Activated CD4-positive, CD25-positive, alpha-beta regulatory T cell treated with anti-CD3 and anti-CD28 coated beads, Interleukin-2, amount 50 U/mL, for 24 hours (primary cell): ENCODE results near the gene PROCR.
"Not testable (repeated sequence)": the region's sequence is repeated elsewhere in the genome, so short reads cannot be mapped to it uniquely, and the experiment has no call there.

Experiments
- ATAC-seq, 2 donors: fragments of 150-1000 bp; cut with Tn5 transposase; one replicate each; pipeline ENCODE4 v1.10.0; 2021; ENCODE audit warnings: mild to moderate bottlenecking in 1 of 2, moderate library complexity in 1 of 2

The PROCR gene

GRCh38 chr20:35171753-35172433, at the start of gene PROCR:
Gene PROCR, plus strand, starts transcription at chr20:35172072. Its CDS starts 83 bp downstream, at chr20:35172155.
- ATAC-seq: peak; percentile 33 to 41

DNA sequence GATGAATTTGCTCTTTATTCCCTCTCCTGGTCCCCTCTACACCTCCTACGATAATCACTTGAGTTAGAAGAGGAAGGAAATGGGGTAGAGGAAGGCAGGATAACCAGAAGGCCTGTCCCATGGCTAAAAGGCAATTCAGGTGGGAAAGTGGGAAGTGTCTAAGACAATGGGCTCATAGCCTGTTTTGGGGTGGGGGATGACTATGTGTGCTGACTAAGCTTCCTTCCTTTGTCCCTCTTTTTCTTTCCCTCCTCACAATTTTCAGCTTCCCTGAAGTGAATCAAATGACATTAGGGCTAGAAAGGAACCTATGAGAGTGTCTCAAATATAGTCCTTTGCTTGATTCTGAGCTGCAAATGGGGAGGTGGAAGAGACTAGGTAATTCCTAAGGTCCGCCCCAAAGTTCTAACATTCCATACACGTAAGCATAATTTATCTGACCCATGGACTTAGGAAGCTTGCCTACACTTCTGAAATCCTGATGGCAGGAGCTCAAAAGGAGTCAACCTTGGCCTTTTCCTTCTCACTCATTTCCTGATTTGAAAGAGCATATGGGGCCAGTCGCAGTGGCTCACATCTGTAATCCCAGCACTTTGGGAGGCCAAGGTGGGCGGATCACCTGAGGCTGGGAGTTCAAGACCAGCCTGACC, 49.0 kb upstream of the PROCR start:
- no peak for ATAC-seq

DNA sequence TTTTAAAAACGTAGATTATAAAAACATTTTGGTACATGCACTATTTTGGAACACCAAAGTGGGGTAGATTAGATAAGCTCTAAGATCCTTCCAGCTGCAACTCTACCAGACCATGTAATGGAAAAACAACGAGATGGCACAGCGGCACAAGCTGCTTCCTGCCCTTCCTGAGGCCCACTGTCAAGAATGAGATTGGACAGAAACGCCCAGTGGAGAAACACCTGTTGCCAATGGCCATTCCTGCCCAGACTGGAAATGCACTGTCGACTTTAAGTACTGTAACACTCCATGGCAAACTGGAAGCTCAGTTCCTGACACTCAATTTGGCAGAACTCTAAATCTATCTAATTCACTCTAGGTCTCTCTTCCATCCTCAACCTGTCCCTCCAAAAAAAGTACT, 46.1 kb upstream of the PROCR start:
- no peak for ATAC-seq

- ATAC-seq: peak in 1 of 2 donors; percentile 45
These were observed 42.2 kb upstream of the PROCR start for GRCh38 chr20:35129647-35130069.

GRCh38 chr20:35131934-35132333, 39.9 kb upstream of the PROCR start:
- no peak for ATAC-seq

DNA sequence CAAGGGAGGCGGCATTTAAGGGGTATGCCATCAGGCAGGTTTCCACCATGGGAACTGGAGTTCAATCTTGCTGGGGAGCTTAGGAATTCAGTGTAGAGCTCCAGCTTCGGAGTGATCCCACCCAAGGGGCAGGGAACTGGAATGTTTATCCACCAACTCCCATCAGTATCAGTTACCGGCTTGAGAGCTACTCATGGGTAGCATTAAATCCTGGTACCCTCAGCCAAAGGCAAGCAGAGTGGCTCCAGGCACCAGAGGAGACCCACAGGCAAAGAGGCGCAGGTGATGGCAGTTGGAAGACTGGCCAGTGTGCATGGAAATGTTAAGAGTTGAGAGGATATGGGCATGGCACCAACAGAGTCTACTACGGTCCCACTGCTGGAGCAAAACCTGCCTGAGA, 38.8 kb upstream of the PROCR start:
- no peak for ATAC-seq

DNA sequence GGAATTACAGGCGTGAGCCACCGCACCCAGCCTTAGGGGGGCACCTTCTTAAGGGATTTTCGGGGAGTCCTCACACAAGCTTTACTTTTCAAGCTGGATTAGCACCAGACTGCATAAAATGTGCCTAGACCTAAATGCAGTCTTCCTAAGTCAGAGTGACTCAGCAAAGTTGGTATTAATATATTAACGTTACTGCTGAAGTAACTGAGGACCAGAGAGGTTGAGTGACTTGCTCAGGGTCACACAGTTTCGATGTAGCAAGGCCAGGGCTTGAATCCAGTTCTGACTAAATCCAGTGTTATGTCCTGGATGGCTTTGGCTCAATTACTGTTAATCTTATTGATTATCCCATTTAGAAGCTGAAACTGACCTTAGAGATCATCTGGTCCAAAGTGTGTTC, 38.1 kb upstream of the PROCR start:
- ATAC-seq: no peak

- ATAC-seq: no peak
These were observed 37.4 kb upstream of the PROCR start for GRCh38 chr20:35134472-35134871.

DNA sequence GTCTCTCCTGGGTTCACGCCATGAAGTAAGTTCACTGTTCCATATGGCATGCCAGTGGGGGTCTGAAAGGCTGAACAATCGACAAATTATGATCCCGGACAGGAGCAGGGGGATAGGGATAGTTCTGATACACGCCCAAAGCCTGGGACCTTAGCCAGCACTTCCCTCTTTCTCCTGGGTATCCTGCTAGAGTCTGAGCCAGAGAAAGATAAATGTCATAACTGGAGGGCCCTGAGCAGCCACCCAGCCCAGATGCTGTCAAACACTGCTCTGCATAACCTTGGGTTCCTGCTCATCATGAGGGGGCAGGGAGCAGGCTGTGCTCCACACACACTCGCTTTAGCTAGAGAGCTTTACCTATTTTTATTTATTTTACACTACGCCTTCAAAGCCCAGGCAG, 37.0 kb upstream of the PROCR start:
- no peak for ATAC-seq

- no peak for ATAC-seq
These were observed 35.8 kb upstream of the PROCR start for GRCh38 chr20:35135867-35136586.

DNA sequence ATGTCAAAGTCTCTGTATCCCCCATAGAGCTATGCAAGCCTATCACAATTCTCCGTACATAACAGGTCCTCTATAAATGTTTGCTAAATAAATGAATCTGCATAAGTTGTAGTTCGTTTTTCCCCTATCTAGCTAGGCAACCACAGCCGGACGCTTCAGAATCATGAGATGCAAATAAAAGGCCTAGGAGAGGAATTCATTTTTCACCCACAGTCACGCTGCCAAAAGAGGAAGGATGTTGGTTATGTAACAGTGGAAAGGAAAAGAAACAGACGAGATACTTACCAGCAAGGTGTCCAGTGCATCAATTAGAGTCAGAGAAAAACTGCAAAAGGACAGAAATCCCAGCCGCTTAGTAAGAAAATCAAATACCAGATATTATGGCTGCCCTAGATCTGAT, 27.2 kb upstream of the PROCR start:
- ATAC-seq: no peak

- peak in 1 of 2 donors; percentile 24 for ATAC-seq
These were observed 26.7 kb upstream of the PROCR start for GRCh38 chr20:35145141-35145564.

GRCh38 chr20:35146299-35146919, 25.5 kb upstream of the PROCR start:
- peak; percentile 1 to 3 for ATAC-seq

DNA sequence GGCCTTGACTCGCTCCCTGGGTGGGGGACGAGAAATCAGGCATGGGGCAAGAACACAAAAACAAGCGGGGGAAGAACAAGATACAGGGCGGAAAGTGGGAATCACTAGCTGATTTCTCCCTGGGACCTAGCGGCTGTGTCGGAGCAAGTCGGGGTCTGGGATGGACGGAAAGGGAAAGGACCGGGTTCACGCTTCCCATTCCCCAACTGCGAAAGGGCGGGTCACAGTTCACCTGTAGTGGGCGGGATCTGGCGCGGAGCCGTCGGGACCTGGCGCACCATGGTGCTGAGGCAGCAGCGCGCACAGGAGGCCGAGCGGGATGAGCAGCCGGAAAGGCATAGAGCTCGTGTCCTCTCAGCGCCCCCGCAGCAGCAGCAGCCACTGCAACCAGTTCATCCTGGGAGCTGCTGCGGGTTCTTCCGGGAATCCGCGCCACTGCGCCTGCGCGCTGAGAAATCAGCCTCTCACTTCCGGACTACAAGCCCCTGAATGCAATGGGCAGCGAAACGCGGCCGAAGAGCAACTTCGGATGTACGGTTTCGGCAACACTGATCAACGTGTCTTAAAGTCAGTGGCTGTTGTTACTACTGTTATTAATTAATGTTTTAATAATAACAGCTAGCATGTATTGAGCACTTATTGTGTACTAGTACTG, 24.8 kb upstream of the PROCR start, which contains the start of gene EDEM2:
Gene EDEM2, minus strand, starts transcription at position 417 of the 655 bp plus-strand sequence. Its CDS starts 78 bp downstream, at position 339.
- ATAC-seq: peak; percentile 90 to 91

GRCh38 chr20:35147575-35148071, 24.2 kb upstream of the PROCR start:
- ATAC-seq: peak; percentile 5 to 7

DNA sequence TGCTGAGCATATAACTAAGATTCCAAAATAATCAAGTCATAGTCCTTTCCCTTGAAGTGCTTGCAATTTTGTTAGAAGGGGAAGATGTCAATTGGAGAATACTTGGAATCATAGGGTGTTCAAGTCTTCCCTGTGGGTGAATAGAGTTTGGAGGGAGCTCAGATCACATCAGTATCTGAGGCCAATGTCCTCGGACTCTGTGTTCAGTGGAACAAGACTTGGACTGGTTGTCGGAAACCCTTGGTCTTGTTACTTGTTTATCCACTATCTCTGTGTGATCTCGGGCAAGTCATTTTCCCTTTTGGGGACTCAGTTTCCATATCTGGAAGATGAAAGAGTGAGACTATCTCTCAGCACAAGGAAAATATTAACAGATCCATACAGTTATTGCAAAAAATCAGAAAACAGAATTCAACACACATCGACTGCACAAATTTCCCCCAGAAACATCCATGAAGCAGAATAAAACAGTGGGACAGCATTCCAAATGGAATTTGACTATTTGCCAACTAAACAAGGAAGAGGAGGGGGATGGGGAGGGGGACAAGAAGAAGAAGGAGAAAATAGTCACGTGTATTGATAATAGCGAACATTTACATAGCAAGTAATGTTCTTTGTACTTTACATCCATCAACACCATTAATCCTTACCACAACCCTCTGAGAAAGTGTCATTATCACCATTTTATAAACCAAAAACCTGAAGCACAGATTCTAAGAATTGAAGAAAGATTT, 20.9 kb upstream of the PROCR start:
- ATAC-seq: no peak

- ATAC-seq: no peak
These were observed 20.1 kb upstream of the PROCR start for GRCh38 chr20:35151736-35152135.

DNA sequence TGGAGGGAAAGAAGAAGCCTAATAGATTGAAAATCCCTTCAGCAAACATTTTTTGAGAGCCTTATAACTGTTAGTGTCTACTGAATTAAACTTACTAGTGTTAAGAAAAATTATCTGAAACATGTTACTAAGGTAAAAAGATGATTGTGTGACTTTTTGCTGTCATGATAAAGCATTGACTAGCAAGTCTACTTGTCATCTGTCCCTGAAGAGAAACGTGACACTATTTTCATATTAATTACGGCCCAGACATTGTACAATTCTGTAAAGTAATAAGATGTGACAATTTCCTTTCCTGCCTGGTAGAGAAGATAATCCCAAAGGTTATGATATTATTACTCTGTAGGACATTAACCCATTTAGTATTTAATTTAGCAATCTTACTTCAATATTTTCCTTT, 15.9 kb upstream of the PROCR start:
- no peak for ATAC-seq

- ATAC-seq: no peak
These were observed 14.9 kb upstream of the PROCR start for GRCh38 chr20:35156978-35157377.

DNA sequence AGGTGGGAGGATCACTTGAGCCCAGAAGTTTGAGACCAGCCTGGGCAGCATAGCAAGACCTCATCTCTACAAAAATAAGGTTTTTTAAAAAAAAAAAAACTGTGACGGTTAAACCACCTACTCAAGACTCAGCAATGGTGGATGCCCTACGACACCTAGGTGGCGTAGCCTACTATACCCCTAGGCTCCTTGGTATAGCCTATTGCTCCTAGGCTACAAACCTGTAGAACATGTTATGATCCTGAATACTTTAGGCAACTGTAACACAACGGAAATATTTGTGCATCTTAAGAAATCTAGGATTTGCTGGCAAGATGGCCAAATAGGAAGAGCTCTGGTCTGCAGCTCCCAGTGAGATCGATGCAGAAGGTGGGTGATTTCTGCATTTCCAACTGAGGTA, 11.5 kb upstream of the PROCR start:
- not testable (repeated sequence) for ATAC-seq

DNA sequence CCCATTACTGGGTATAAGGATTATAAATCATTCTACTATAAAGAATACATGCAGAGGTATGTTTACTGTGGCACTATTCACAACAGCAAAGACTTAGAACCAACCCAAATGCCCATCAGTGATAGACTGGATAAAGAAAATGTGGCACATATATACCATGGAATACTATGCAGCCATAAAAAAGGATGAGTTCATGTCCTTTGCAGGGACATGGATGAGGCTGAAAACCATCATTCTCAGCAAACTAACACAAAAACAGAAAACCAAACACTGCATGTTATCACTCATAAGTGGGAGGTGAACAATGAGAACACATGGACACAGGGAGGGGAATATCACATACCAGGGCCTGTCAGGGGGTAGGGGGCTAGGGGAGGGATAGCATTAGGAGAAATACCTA, 7.3 kb upstream of the PROCR start:
- ATAC-seq: not testable (repeated sequence)
